NCI-H1417 (cell line): ENCODE data around the gene NELFCD.
A peak's percentile ranks its signal among the peaks of the same experiment; 100 is the strongest.

Experiments used
- DNase-seq, 3 experiments: peaks; one replicate each; lab custom pipeline; 2025; lab: John Stamatoyannopoulos, UW

NELFCD gene

GRCh38 chr20:58994390-58995159 lies 13.5 kb downstream of the NELFCD start:
- no peak for DNase-seq

- no peak for DNase-seq
Observed at GRCh38 chr20:58995461-58996225, 14.6 kb downstream of the NELFCD start.

GRCh38 chr20:58996226-58996611 lies 15.2 kb downstream of the NELFCD start:
- no peak for DNase-seq

GRCh38 chr20:58997141-58997770 lies 16.2 kb downstream of the NELFCD start:
- no peak for DNase-seq

GRCh38 chr20:58998656-58999055 lies 17.6 kb downstream of the NELFCD start:
- no peak for DNase-seq

- DNase-seq, result no peak
Observed at GRCh38 chr20:59000326-59000725, 19.3 kb downstream of the NELFCD start.

- DNase-seq, result no peak
Observed at GRCh38 chr20:59001068-59001448, 20.0 kb downstream of the NELFCD start.

- no peak for DNase-seq
Observed at GRCh38 chr20:59001449-59002171, 20.6 kb downstream of the NELFCD start.

- no peak for DNase-seq
Observed at GRCh38 chr20:59002388-59002787, 21.3 kb downstream of the NELFCD start.

GRCh38 chr20:59002874-59003399 lies 21.9 kb downstream of the NELFCD start:
- DNase-seq, result no peak

- peak in 1 of 3 experiments; percentile 6 for DNase-seq
Observed at GRCh38 chr20:59003836-59004492, 22.9 kb downstream of the NELFCD start.

GRCh38 chr20:59004493-59004762 lies 23.4 kb downstream of the NELFCD start:
- no peak for DNase-seq

- DNase-seq, result no peak
Observed at GRCh38 chr20:59004763-59005522, 23.9 kb downstream of the NELFCD start.

GRCh38 chr20:59005523-59006166 lies 24.6 kb downstream of the NELFCD start:
- DNase-seq, result no peak

GRCh38 chr20:59006167-59006863 lies 25.3 kb downstream of the NELFCD start:
- DNase-seq, result no peak

GRCh38 chr20:59006864-59007664 lies 26.0 kb downstream of the NELFCD start, which contains the start of gene CTSZ:
TSS of gene CTSZ (minus strand) at chr20:59007254. CDS start at chr20:59007128, 126 bp downstream.
- no peak for DNase-seq

GRCh38 chr20:59007665-59008511 lies 26.8 kb downstream of the NELFCD start:
- no peak for DNase-seq
